Sciatic nerve (tissue), 2 donors: ENCODE results near the gene MAP2K7. TPM values are rescaled to one million over a fixed set of nuclear protein-coding genes. Genes with fewer than 3 reads are reported as not detected.
"Not testable (repeated sequence)": the region's sequence is repeated elsewhere in the genome, so short reads cannot be mapped to it uniquely, and the experiment has no call there.

ENCODE experiments used
- ATAC-seq: fragments of 200-7000 bp; cut with Tn5 transposase; one replicate; pipeline ENCODE4 v1.9.1; 2020; ENCODE audit warnings: mild to moderate bottlenecking, moderate library complexity
- DNase-seq: peaks from one replicate; pipeline ENCODE4 v3.0.0-alpha.2; 2020; ENCODE audit warnings: low spot score
- intact Hi-C: fragments of 100-400 bp; cut with DNase I; formaldehyde crosslinking; loops from one replicate; pipeline ENCODE4 v1.14.2; 2022
- total RNA-seq: library from RNA; stranded (reverse); fragmentation: NEBNext Ultra II Directional; extraction: Animal tissue kit (Norgen Biotek cat#: 25700); gene quantifications from one replicate; pipeline ENCODE4 v1.2.1, GENCODE V29; 2021
- donor health status: DM: no; HTN: no; CAD: no.
- donor health status: DM: no; HTN: no; CAD: no.

The MAP2K7 gene
- total RNA-seq, 1 donor from 2014 or later: 34.0 TPM

GRCh38 chr19:7940841-7941240, 37.2 kb downstream of the MAP2K7 start:
- DNase-seq: no peak
- intact Hi-C loops: no loop called here
- ATAC-seq: no peak

DNA sequence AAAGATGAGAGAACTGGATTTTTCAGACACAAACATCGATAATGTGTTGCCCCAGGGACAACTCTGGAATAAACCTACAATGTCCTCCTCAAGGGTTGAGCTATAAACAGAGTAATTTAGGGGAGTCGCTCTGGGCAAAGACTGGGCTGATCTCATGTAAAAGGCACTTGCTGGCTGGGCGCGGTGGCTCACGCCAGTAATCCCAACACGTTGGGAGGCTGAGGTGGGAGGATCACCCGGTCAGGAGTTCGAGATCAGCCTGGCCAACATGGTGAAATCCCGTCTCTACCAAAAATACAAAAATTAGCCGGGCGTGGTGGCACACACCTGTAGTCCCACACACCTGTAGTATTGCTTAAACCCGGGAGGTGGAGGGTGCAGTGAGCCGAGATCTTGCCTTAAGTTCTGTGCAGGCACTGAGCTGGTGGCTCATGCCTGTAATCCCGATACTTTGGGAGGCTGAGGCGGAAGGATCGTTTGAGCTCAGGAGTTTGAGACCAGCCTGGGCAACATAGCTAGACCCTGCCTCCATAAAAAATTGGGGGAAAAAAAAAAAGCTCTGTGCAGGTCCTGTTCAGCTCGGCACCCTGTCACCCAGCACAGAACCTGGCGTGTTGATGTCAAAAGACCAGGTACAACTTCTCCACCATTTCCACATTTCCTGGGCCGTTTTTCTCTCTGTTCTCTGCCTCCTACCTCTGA, 38.4 kb downstream of the MAP2K7 start:
- intact Hi-C loops: no loop called here
- DNase-seq: no peak
- ATAC-seq: no peak

DNA sequence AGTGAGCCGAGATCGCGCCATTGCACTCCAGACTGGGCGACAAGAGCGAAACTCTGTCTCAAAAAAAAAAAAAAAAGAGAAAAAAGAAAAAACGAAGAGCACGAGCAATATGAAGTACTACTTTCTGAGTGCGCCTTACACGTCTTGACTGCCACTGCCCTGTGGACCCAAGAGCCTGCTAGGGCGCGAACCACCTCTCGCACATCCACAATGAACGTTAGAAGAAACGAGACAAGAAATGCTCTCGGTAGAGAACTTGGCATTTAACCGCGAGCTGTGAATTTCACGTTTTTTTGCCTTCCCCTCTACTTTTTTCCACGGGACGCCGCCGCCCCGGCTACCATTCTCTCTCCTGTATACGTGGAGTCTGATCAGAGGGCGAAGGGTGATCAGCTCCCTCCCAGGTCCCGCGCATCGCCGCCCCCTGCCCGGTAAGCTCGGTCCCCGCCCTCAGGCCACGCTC, 39.3 kb downstream of the MAP2K7 start:
- intact Hi-C loops: no loop called here
- DNase-seq (no peak), ATAC-seq (no peak)

DNA sequence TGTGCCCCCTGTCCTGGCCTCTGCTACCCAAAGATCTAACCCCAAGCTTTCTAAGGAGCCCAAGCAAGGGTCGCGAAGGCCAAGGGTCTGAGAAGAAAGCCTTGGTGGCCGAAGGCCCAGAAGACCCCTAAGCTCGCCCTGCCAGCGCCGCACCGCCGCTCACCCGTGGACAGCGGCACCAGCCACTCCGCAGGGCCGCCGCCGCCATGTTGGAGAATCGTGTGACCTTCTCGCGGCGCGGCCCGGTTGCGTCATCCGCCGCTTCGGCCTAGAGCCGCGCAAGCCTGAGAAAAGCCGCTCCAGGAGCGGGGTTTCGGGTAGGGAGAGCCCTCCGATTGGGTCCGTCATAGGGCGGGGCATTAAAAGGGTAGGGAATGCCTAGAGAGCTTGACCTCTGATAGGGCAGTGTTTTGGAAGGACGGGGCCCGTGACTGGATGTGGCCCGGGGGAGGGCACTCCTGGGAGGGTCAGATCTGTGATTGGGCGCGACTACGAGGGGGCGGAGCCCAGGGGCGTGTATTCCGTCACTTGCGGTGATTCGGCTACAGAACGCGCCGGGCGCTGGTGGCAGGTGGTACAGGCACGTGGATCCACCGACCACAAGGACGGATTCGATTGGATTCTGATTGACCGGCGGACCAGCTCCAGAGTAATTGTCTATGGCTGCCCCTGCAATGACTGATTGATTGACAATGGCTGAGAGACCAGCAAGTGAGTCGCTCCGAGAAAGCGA, 39.9 kb downstream of the MAP2K7 start, which contains the start of gene TIMM44:
Gene TIMM44 (minus strand): TSS at position 223 of the 733 bp plus-strand sequence. CDS start 15 bp downstream, at position 208.
- ATAC-seq (peak; percentile 99), DNase-seq (peak; percentile 99)
- intact Hi-C loops: no loop called here

DNA sequence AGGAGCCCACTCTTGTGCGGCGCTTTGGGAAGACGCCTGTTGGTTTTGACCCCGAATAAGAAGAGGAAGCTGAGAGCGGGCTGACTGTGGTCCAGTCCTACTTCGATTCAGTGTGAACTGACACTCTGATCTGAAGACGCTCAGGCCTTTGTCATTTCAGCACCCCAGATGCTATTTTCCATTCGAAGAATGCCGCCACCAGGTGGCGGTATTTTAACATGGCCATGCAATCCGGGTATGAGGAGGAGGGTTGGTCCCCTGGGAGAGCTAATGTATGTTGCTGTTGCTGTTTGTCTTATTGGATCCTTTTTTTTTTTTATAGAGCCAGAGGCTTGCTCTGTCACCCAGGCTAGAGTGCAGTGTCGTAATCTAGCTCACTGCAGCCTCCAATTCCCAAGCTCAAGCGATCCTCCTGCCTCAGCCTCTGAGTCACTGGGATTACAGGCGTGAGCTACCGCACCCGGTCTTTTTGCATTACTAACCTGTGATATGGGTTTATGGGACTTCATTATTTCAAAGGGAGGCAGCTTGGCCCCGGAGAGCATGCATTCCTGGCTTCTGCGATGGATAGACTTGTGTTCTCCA, 40.6 kb downstream of the MAP2K7 start:
- ATAC-seq (peak; percentile 75), DNase-seq (peak; percentile 92)
- intact Hi-C loops: no loop called here

GRCh38 chr19:7947939-7948338, 44.3 kb downstream of the MAP2K7 start:
- DNase-seq (no peak), ATAC-seq (no peak)
- intact Hi-C loops: no loop called here

- intact Hi-C loops: loop anchor here (10.0 kb wide), 1 partner anchor 302 kb away; no protein-coding TSS in a partner anchor
- DNase-seq (no peak), ATAC-seq (no peak)
These were observed 49.4 kb downstream of the MAP2K7 start for GRCh38 chr19:7953060-7953459.

GRCh38 chr19:7953576-7953975, 49.9 kb downstream of the MAP2K7 start:
- DNase-seq (no peak), ATAC-seq (no peak)
- intact Hi-C loops: loop anchor here (10.0 kb wide), 1 partner anchor 301 kb away; no protein-coding TSS in a partner anchor

- intact Hi-C loops: loop anchor here (10.0 kb wide), 1 partner anchor 299 kb away; no protein-coding TSS in a partner anchor
- DNase-seq (no peak), ATAC-seq (no peak)
These were observed 52.0 kb downstream of the MAP2K7 start for GRCh38 chr19:7955696-7956095.

- ATAC-seq (no peak), DNase-seq (no peak)
- intact Hi-C loops: loop anchor here (10.0 kb wide), 1 partner anchor 296 kb away; no protein-coding TSS in a partner anchor
These were observed 55.5 kb downstream of the MAP2K7 start for GRCh38 chr19:7959211-7959610.

- DNase-seq, ATAC-seq, intact Hi-C loops: not testable (repeated sequence)
These were observed 57.4 kb downstream of the MAP2K7 start for GRCh38 chr19:7961082-7961481.

- intact Hi-C loops: no loop called here
- no peak for ATAC-seq
These were observed 58.4 kb downstream of the MAP2K7 start for GRCh38 chr19:7961920-7962626.

GRCh38 chr19:7962644-7963268, 59.1 kb downstream of the MAP2K7 start:
- no peak for ATAC-seq
- DNase-seq: no peak
- intact Hi-C loops: no loop called here

More at GRCh38 chr19:7961920-7962626, 58.4 kb downstream of the MAP2K7 start:
- DNase-seq: no peak

DNA sequence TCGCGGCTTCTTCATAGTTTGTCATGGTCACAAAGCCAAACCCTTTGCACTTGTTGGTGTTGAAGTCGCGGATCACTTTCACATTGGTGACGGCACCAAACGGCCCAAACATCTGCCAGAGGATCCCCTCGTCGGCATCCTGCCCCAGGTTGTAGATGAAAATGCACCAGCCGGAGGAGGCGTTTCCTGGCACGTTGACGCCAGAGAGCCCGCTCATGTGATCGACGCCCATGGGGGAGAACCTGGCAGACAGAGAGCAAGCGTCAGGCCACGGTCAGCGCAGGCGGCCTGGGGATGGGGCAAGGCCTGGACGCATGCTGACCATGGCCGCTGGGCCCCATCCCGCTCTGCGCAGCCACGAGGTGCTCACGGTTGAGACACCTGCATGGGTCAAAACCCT, 59.9 kb downstream of the MAP2K7 start:
- intact Hi-C loops: no loop called here
- DNase-seq (no peak), ATAC-seq (no peak)

Other genes with a start within 250 kb of the MAP2K7 start
- gene RETN, start 234.8 kb upstream of the MAP2K7 start, total RNA-seq: 1.1 TPM
- 2.6 TPM for gene MCEMP1, start 226.8 kb upstream of the MAP2K7 start, total RNA-seq
- 58.0 TPM for gene TRAPPC5, start 223.0 kb upstream of the MAP2K7 start, total RNA-seq
- gene FCER2, start 201.7 kb upstream of the MAP2K7 start, total RNA-seq: 3.7 TPM
- 2.8 TPM for gene CLEC4G, start 171.8 kb upstream of the MAP2K7 start, total RNA-seq
- 20.1 TPM for gene CD209, start 156.3 kb upstream of the MAP2K7 start, total RNA-seq
- not detected for gene CLEC4M, start 140.6 kb upstream of the MAP2K7 start, total RNA-seq
- gene EVI5L, start 73.7 kb upstream of the MAP2K7 start, total RNA-seq: 14.2 TPM
- 0.09 TPM for gene PRR36, start 29.5 kb upstream of the MAP2K7 start, total RNA-seq
- 0.09 TPM for gene LRRC8E, start 15.4 kb upstream of the MAP2K7 start, total RNA-seq
- gene TGFBR3L, start 11.0 kb downstream of the MAP2K7 start, total RNA-seq: not detected
- 14.9 TPM for gene SNAPC2, start 16.5 kb downstream of the MAP2K7 start, total RNA-seq
- 1.5 TPM for gene CTXN1, start 22.3 kb downstream of the MAP2K7 start, total RNA-seq
- gene TIMM44, start 39.8 kb downstream of the MAP2K7 start, total RNA-seq: 49.6 TPM
- 49.7 TPM for gene ELAVL1, start 101.8 kb downstream of the MAP2K7 start, total RNA-seq
- not detected for gene CCL25, start 148.9 kb downstream of the MAP2K7 start, total RNA-seq
- gene FBN3, start 245.7 kb downstream of the MAP2K7 start, total RNA-seq: 0.85 TPM